Natural killer cell treated with Interleukin-12 subunit alpha and Interleukin-12 subunit beta and Interleukin-15 and Interleukin-18, amount 100 ng/mL, for 72 hours (primary cell): Measurements from ENCODE around the gene SCN5A. TPM values are rescaled to one million over a fixed set of nuclear protein-coding genes. Genes with fewer than 3 reads are reported as not detected.

Experiments
- ATAC-seq, 2 donors: fragments of 150-1000 bp; cut with Tn5 transposase in 1 of 2; sonication (Bioruptor Pico), chemical (Tn5 transposase) in 1 of 2; 2 replicates each; pipeline ENCODE4 v1.10.0; 2021
- DNase-seq: peaks from one replicate; pipeline ENCODE4 v3.0.0; 2022; ENCODE audit warnings: low spot score
- H3K27ac Mint-ChIP-seq, 2 donors: 1 replicate in 1 of 2; 2 replicates in 1 of 2; pipeline ENCODE4 v1.8.0; 2022; ENCODE audit warnings: mixed read lengths in 2 of 2, mild to moderate bottlenecking in 1 of 2, moderate library complexity in 1 of 2
- H3K27me3 Mint-ChIP-seq, 2 donors: 1 replicate in 1 of 2; 2 replicates in 1 of 2; pipeline ENCODE4 v1.8.0; 2022; ENCODE audit warnings: mixed read lengths in 2 of 2
- H3K36me3 Mint-ChIP-seq: one replicate; pipeline ENCODE4 v1.8.0; 2022; ENCODE audit warnings: mixed read lengths
- H3K4me1 Mint-ChIP-seq, 2 donors: 1 replicate in 1 of 2; 2 replicates in 1 of 2; pipeline ENCODE4 v1.8.0; 2022; ENCODE audit warnings: low read depth in 2 of 2, mixed read lengths in 2 of 2, mild to moderate bottlenecking in 1 of 2
- H3K4me3 Mint-ChIP-seq: one replicate; pipeline ENCODE4 v1.8.0; 2022; ENCODE audit warnings: mixed read lengths
- H3K9me3 Mint-ChIP-seq: 2 replicates; pipeline ENCODE4 v1.8.0; 2022; ENCODE audit warnings: mixed read lengths
- total RNA-seq, 2 donors: library from RNA; stranded (reverse); gene quantifications; one replicate each; pipeline ENCODE4 v1.2.3, GENCODE V29; 2022

Gene SCN5A
- total RNA-seq, 2 donors from 2014 or later, result 0.14 TPM; not detected in 1

DNA sequence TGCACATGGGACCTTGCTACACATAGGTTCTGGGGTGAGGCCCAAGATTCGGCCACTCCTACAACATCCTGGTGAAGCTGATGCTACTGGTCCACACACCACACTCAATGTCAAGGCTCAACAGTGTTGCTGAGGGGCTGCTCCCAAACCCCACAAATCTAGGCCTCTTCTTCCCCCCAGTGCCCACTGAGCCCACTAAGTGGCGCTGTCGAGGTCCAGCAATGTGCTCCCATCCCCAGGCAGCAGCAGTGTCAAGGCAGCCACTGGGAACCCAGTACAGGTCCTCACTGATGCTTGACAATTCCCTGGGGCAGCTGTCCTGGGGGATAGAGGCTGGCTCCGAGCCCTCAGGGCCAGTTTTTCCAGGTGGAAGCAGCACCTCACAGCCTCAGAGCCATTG, 21.5 kb downstream of the SCN5A start:
- no peak for DNase-seq
- Mint-ChIP-seq H3K27me3 (no peaks in the 10 kb centered on the region), H3K4me1 (no peaks in the 10 kb centered on the region), H3K9me3 (no peaks in the 10 kb centered on the region), H3K27ac (no peak overlapping the region), H3K36me3 (no peaks in the 10 kb centered on the region), H3K4me3 (no peak overlapping the region)
- ATAC-seq, result no peak

DNA sequence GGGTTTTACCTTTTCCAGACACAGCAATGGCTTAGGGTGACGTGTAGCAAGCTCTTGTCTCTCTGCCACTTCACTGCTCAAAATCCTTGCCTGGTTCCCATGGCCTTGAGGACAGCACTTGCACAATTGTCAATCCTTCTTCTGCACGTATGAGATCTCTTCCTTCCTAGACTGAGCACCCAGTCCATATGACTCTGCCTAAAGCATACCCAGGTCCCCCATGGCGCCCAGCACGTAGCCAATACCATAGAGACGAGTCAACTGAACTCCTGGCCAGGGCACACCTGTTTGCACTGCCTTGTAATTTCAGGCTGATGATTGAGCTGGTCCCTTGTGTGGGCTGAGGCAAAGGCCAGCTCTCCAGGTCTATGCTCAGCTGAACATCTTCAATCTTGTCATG, 23.3 kb downstream of the SCN5A start:
- no peaks in the 10 kb centered on the region for H3K4me1 Mint-ChIP-seq
- no peaks in the 10 kb centered on the region for H3K9me3 Mint-ChIP-seq
- no peaks in the 10 kb centered on the region for H3K36me3 Mint-ChIP-seq
- no peak overlapping the region for H3K4me3 Mint-ChIP-seq
- no peaks in the 10 kb centered on the region for H3K27me3 Mint-ChIP-seq
- DNase-seq (no peak), ATAC-seq (no peak)
- no peak overlapping the region for H3K27ac Mint-ChIP-seq

DNA sequence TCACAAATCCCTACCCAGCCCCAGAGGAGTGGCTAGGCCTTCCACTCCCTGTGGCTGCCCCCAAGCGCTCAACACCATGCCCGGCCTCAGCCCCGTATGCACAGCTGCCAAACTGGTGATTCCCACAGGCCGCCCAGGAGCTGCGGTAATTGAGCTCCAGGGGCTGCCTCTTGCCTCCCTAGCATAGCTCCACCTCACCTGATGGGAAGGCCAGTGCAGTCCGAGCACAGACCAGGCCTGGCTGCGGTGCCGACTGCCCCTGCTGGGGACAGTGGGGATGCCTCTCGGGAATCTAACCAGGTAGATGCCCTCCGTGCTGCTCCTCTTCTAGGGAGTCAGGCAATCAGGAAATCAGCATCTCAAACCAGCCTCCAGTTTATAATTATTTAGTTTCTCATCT, 25.9 kb downstream of the SCN5A start:
- ATAC-seq (no peak), DNase-seq (no peak)
- Mint-ChIP-seq H3K36me3 (no peaks in the 10 kb centered on the region), H3K9me3 (no peaks in the 10 kb centered on the region), H3K4me3 (no peak overlapping the region), H3K27me3 (peaks cover 0 to 9% of the 10 kb centered on the region in 2 donors), H3K4me1 (no peaks in the 10 kb centered on the region), H3K27ac (no peak overlapping the region)

DNA sequence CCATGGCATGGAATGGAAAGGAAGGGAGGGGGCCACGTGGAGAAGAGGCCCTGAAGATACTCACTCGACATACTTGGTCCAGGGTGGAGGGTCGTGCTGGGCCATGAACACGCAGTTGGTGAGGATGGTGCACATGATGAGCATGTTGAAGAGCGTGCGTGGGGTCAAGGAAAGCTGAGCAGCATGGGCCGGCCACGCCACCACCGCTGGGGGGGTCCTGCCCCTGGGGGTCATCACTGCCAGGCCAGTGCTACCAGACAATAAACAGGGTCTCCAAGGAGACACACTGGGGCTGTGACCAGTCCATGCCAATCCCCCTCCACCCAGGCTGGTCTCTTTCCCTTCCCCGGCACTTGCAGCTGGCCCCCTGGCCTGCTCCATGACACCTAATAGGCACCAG, 27.2 kb downstream of the SCN5A start:
- no peaks in the 10 kb centered on the region for H3K9me3 Mint-ChIP-seq
- H3K27ac Mint-ChIP-seq, result no peak overlapping the region
- ATAC-seq (no peak), DNase-seq (no peak)
- H3K27me3 Mint-ChIP-seq, result peaks cover 0 to 13% of the 10 kb centered on the region in 2 donors
- no peaks in the 10 kb centered on the region for H3K36me3 Mint-ChIP-seq
- no peak overlapping the region for H3K4me3 Mint-ChIP-seq
- H3K4me1 Mint-ChIP-seq, result no peaks in the 10 kb centered on the region

DNA sequence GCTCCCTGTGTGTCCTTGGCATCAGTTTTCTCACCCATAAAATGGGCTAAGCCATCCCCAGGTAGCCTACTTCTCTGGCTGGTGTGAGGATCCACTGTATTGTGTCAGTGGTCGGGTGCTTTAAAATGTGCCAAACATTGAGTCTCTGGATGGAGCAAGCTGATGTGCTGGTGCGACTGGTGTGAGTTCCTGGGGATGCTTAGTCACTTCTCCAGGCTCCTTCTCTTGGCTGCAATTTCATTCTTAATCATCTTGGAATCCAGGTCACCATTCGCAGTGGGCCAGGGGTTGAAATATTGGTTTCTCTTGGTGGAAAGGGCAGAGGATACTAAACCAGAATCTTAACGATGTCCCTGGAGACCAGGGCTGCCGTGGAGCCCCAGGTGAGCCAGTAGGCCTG, 29.3 kb downstream of the SCN5A start:
- no peaks in the 10 kb centered on the region for H3K36me3 Mint-ChIP-seq
- ATAC-seq (no peak), DNase-seq (no peak)
- peaks cover 2 to 13% of the 10 kb centered on the region in 2 donors for H3K27me3 Mint-ChIP-seq
- H3K27ac Mint-ChIP-seq, result no peak overlapping the region
- no peaks in the 10 kb centered on the region for H3K4me1 Mint-ChIP-seq
- no peak overlapping the region for H3K4me3 Mint-ChIP-seq
- H3K9me3 Mint-ChIP-seq, result no peaks in the 10 kb centered on the region

DNA sequence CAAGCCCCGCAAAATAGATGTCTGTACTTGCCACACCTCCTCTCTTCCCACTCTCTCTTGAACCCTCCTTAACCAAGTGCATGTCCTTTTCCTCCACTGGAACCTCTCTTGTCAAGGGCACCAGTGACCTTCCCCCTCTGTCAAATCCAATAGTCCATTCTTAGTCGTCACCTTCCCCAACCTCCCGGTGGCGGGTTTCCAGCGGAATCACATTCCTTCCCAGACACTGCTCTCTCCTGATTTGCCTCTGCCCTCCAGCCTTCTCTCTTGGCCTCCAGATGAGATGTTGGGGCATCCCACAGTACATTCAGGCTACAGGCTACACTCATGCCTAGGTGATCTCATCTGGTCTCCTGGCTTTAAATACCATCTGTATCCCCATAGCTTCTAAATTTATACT, 31.1 kb downstream of the SCN5A start:
- peaks cover 2 to 13% of the 10 kb centered on the region in 2 donors for H3K27me3 Mint-ChIP-seq
- DNase-seq (no peak), ATAC-seq (no peak)
- H3K27ac Mint-ChIP-seq, result no peak overlapping the region
- H3K9me3 Mint-ChIP-seq, result no peaks in the 10 kb centered on the region
- H3K4me1 Mint-ChIP-seq, result no peaks in the 10 kb centered on the region
- H3K36me3 Mint-ChIP-seq, result no peaks in the 10 kb centered on the region
- H3K4me3 Mint-ChIP-seq, result no peak overlapping the region

DNA sequence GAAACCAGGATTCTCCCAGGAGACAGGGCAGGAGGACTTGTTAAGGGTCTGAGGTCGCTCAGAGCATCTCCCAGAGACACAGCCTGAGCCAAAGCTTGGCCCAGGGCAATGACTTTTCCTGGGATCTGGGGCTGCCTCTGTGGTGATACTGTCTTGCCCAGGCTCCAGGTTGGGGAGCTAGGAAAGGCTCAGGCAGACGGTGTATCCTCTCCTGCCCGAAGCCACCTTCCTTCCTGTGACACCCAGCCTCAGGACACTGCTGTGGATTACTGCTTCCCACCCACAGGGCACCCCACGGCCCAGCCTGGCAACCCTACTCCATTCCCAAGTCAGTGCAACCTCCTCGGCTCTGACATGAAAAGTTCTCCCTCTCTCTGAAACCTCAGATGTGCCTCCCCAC, 31.9 kb downstream of the SCN5A start:
- H3K27me3 Mint-ChIP-seq, result peaks cover 2 to 13% of the 10 kb centered on the region in 2 donors
- H3K27ac Mint-ChIP-seq, result no peak overlapping the region
- DNase-seq (no peak), ATAC-seq (no peak)
- H3K36me3 Mint-ChIP-seq, result no peaks in the 10 kb centered on the region
- no peaks in the 10 kb centered on the region for H3K9me3 Mint-ChIP-seq
- H3K4me3 Mint-ChIP-seq, result no peak overlapping the region
- H3K4me1 Mint-ChIP-seq, result no peaks in the 10 kb centered on the region

DNA sequence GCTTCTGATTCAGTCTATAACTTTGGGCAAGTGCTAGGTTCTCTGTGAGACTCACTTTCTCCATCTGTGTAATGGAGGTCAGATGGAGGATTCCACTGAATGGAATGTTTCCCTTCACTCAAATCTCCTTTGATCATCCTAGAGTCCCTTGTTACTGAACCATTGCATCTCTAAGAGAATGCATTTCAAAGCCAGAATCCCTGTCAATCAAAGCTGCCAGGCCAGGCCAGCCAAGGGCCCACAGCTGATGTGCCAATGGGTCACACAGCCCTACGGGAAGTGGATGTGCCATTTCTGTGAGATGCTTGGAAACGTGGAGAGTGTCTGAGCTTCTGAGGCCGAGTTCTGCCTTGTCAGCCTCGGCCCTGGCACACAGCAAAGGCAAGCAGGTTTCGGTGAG, 32.4 kb downstream of the SCN5A start:
- no peaks in the 10 kb centered on the region for H3K36me3 Mint-ChIP-seq
- H3K27ac Mint-ChIP-seq, result no peak overlapping the region
- no peak overlapping the region for H3K4me3 Mint-ChIP-seq
- H3K27me3 Mint-ChIP-seq, result peaks cover 2 to 13% of the 10 kb centered on the region in 2 donors
- ATAC-seq, result no peak
- DNase-seq, result no peak
- H3K4me1 Mint-ChIP-seq, result no peaks in the 10 kb centered on the region
- H3K9me3 Mint-ChIP-seq, result no peaks in the 10 kb centered on the region

DNA sequence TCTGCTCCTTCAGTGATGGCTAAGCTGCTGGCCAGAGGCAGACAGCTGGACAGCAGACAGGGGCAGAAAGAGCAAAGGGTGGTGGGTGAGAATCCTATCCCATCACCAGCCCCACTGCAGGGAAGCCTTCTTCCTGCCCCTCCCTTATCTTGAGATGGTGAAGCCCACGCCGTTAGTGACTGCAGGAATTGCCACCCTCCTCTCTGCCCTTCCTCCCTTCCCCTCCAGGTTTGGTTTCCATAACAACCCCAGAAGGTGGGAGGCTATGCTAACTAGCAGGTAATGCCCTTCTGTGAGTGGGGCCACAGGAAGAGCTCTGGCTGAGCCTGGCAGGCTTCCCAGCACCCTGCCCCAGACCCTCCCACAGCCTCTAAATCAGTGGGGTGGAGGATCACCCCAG, 32.8 kb downstream of the SCN5A start:
- peaks cover 2 to 13% of the 10 kb centered on the region in 2 donors for H3K27me3 Mint-ChIP-seq
- H3K36me3 Mint-ChIP-seq, result no peaks in the 10 kb centered on the region
- H3K4me1 Mint-ChIP-seq, result no peaks in the 10 kb centered on the region
- DNase-seq (no peak), ATAC-seq (no peak)
- H3K9me3 Mint-ChIP-seq, result no peaks in the 10 kb centered on the region
- no peak overlapping the region for H3K4me3 Mint-ChIP-seq
- H3K27ac Mint-ChIP-seq, result no peak overlapping the region

DNA sequence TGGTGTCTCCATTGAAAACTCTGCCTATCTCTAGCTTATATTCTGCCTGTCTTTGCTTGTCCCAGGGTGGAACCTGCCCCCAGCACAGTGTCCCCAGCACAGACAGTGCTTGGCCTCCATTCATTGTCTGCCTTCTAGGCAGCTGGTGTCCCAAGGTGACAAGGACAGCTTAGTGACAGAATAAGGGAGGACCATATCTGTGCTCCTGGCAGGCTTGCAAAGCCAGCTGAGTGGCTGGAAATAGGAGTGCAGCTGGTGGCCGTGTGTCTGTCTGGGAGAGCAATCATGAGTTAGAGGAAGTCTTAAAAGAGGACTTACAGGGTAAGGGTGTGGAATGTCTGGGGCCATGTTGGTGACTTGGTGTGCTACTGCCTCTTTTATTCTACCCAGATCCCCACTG, 33.4 kb downstream of the SCN5A start:
- Mint-ChIP-seq H3K9me3 (no peaks in the 10 kb centered on the region), H3K4me1 (no peaks in the 10 kb centered on the region), H3K36me3 (no peaks in the 10 kb centered on the region), H3K4me3 (no peak overlapping the region), H3K27ac (no peak overlapping the region), H3K27me3 (peaks cover 2 to 13% of the 10 kb centered on the region in 2 donors)
- ATAC-seq (no peak), DNase-seq (no peak)

DNA sequence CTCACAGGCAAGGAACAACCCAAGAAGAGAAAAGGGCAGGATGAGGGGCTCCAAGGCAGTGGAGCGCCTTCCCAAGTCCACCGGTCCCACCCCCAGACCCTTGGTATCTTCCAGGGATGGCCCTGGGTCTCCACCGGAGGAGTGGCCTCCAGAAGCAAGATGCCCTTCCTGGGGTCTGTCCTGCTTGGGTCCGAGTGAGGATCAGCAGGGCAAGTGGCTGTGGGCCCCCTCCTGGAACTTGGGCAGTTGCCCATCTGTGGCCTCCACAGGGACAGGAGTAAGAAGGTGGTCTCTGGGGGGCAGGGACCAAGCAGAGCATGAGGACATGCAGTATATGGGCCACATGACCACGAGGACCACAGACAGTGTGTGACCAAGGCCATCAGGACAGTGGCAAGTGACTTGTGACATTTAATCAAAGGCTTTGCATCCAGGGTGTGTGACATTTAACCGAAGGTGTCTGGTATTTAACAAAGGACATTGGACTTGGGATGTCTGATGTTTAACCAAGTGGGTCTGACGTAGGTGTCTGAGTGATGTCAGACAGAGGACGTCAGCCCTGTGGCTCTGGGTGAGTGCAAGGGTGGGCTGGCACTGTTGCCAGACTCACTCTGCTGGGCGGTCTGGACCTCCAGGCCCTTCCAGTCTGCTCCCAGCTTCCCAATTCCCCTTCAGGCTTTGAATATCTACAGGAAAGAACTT, 34.7 kb downstream of the SCN5A start:
- no peaks in the 10 kb centered on the region for H3K4me1 Mint-ChIP-seq
- ATAC-seq, result no peak
- no peak overlapping the region for H3K4me3 Mint-ChIP-seq
- no peaks in the 10 kb centered on the region for H3K36me3 Mint-ChIP-seq
- H3K9me3 Mint-ChIP-seq, result no peaks in the 10 kb centered on the region
- H3K27me3 Mint-ChIP-seq, result peaks cover 2 to 13% of the 10 kb centered on the region in 2 donors
- H3K27ac Mint-ChIP-seq, result no peak overlapping the region
- no peak for DNase-seq

DNA sequence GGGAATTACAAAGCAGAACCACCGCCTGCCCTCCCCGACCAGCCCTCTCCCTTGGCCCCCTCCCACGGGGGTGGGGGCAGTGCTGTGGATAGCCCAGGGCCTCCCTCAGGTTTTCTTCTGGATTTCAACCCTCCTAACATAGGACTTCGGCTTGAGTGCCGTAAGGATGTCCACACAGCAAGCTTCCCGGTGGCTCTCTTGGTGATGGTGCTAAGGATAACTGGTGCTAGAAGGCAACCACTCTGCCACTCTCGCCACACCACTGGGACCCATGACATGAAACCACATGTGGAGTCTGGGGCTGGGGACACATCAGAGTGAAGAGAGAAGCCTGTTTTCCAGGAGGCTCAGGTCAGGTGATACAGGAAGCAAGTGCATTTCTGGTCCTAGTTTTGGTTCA, 35.4 kb downstream of the SCN5A start:
- Mint-ChIP-seq H3K36me3 (no peaks in the 10 kb centered on the region), H3K4me3 (no peak overlapping the region), H3K27ac (no peak overlapping the region), H3K9me3 (no peaks in the 10 kb centered on the region), H3K4me1 (no peaks in the 10 kb centered on the region), H3K27me3 (peaks cover 2 to 10% of the 10 kb centered on the region in 2 donors)
- no peak for DNase-seq
- no peak for ATAC-seq

DNA sequence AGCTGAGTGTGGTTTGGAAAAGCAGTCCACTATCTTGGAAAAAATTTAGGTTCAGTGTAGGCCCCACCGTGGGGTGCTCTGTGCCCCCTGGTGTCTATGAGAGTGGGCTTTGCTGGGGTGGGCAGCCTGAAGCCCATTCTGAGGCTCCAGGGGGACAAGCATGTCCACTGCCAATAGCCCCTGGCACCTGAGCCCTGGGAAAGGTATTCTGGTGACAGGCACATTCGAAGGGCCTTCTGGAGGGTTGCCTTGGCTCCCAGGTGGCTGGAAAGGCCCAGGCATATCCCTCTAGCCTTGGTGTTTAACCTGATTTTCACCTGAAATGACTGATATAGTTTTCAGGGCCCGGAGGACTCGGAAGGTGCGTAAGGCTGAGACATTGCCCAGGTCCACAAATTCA, 36.1 kb downstream of the SCN5A start:
- no peaks in the 10 kb centered on the region for H3K4me1 Mint-ChIP-seq
- ATAC-seq, result no peak
- no peaks in the 10 kb centered on the region for H3K9me3 Mint-ChIP-seq

DNA sequence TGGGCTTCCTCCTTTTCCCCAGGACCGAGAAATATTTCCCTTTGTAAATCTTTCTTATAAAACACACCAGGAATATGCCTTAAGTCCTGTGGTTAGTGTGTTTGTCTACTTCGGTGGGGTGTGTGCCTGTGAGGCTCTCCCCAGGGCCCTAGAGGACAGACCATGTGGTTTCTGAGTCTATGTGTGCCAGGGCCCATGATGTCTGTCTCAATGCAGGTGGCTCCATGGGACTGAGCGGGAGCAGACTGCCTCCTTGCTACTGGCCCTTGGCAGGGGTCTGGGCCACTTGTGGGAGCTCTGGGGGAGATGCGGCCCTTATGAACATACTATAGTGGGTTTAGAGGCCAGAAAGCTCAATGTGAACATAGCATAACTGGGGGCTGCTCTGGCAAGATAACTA, 37.6 kb downstream of the SCN5A start:
- peaks cover 0 to 2% of the 10 kb centered on the region in 2 donors for H3K27me3 Mint-ChIP-seq
- ATAC-seq (no peak), DNase-seq (no peak)
- H3K9me3 Mint-ChIP-seq, result no peaks in the 10 kb centered on the region
- H3K4me1 Mint-ChIP-seq, result no peaks in the 10 kb centered on the region
- no peaks in the 10 kb centered on the region for H3K36me3 Mint-ChIP-seq
- H3K4me3 Mint-ChIP-seq, result no peak overlapping the region
- H3K27ac Mint-ChIP-seq, result no peak overlapping the region

More for the DNA sequence above, 36.1 kb downstream of the SCN5A start:
- Mint-ChIP-seq H3K27ac (no peak overlapping the region), H3K27me3 (peaks cover 2 to 3% of the 10 kb centered on the region in 2 donors), H3K36me3 (no peaks in the 10 kb centered on the region), H3K4me3 (no peak overlapping the region)
- DNase-seq, result no peak

DNA sequence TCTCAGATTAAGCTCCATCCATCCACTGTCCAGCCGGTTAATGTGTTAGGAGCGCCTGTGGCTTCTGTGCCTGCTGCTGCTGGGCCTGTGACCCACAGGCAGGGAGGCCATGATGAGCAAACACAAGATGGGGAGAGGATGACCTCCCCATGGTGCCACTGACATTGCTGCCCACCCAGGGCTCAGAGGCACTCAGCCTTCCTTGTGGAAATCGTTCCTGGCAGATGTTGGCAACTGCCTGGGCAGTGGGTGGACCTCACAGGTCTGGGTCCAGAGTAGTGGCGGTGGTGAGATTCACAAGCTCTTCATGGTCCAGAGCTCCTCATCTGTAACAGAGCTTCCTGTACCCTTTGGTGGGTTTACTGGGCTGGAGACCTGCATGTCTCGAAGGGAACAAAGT, 38.6 kb downstream of the SCN5A start:
- ATAC-seq (no peak), DNase-seq (no peak)
- Mint-ChIP-seq H3K4me3 (no peak overlapping the region), H3K36me3 (no peaks in the 10 kb centered on the region), H3K27ac (no peak overlapping the region), H3K9me3 (no peaks in the 10 kb centered on the region), H3K27me3 (peaks cover 0 to under 1% of the 10 kb centered on the region in 2 donors), H3K4me1 (no peaks in the 10 kb centered on the region)
